ENCODE data around the gene PPP1R37. TPM values are rescaled to one million over a fixed set of nuclear protein-coding genes. Genes with fewer than 3 reads are reported as not detected.

The PPP1R37 gene
- total and polyA plus RNA-seq, 2 of the 13 experiments (the other 11 are each of a cell fraction or from before 2014, with no cell fraction given): 9.0 to 14.3 TPM

DNA sequence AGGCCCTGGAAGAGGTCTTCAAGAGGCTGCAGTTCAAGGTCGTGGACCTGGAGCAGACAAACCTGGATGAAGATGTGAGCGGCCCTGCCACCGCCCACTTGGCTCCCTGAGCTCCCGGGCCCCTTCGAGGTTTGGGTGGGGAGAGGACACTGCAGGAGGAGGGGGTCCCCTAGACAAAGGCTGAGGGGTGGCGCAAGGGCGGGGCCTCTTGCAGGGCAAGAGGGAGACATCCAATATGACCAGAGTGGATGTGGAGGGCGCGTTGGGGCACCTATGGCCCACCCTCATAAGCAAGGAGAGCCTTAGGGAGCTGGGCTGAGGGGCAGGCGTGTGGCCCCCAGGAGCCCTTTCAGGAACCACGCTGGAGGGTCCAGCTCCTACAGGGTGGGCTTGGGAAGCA, 47.6 kb downstream of the PPP1R37 start (continued):
- TF ChIP-seq, protein P1, sequence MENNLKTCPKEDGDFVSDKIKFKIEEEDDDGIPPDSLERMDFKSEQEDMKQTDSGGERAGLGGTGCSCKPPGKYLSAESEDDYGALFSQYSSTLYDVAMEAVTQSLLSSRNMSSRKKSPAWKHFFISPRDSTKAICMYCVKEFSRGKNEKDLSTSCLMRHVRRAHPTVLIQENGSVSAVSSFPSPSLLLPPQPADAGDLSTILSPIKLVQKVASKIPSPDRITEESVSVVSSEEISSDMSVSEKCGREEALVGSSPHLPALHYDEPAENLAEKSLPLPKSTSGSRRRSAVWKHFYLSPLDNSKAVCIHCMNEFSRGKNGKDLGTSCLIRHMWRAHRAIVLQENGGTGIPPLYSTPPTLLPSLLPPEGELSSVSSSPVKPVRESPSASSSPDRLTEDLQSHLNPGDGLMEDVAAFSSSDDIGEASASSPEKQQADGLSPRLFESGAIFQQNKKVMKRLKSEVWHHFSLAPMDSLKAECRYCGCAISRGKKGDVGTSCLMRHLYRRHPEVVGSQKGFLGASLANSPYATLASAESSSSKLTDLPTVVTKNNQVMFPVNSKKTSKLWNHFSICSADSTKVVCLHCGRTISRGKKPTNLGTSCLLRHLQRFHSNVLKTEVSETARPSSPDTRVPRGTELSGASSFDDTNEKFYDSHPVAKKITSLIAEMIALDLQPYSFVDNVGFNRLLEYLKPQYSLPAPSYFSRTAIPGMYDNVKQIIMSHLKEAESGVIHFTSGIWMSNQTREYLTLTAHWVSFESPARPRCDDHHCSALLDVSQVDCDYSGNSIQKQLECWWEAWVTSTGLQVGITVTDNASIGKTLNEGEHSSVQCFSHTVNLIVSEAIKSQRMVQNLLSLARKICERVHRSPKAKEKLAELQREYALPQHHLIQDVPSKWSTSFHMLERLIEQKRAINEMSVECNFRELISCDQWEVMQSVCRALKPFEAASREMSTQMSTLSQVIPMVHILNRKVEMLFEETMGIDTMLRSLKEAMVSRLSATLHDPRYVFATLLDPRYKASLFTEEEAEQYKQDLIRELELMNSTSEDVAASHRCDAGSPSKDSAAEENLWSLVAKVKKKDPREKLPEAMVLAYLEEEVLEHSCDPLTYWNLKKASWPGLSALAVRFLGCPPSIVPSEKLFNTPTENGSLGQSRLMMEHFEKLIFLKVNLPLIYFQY (CRISPR knock-in tag; IDR thresholded peaks at IDR 0.05; ENCODE audit: borderline replicate concordance): no peak
- TF ChIP-seq ARHGAP35 (CRISPR knock-in tag; IDR thresholded peaks at IDR 0.05; ENCODE audit: borderline replicate concordance) (no peak), GPN1 (CRISPR knock-in tag; IDR thresholded peaks at IDR 0.05; ENCODE audit: borderline replicate concordance) (no peak), SMAD1 (CRISPR knock-in tag; IDR thresholded peaks at IDR 0.05; ENCODE audit: borderline replicate concordance, low read depth) (no peak)

DNA sequence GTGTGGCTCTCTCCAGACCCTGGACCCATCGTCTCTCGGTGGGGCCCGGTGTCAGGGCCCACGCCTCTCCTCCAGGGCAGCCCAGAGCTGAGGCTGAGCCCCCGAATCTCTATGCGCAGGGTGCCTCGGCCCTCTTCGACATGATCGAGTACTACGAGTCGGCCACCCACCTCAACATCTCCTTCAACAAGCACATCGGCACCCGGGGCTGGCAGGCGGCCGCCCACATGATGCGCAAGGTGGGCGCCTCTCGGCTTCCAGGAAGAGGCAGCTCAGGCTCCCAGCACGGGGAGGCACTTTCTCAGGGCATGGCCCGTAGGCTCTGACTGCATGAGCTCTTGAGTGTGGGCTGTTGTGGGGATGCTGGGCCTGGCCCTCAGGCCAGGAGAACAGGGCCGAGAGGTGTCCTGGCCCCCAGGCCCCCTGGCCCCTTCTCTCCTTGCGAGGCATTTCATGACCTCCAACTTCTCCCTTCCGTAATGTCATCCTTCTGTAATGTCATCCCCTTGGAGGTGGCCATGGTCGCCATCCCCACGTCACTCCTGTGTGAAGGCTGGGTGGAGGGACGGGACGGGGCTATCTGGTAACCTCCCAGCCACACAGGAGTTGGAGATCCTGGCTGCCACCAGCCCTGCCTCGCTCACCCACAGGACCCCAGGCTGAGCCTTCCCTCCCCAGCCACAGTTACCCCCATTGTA, 48.4 kb downstream of the PPP1R37 start:
- WGBS (ENCODE audit: low lambda C conversion rate): 94% methylated on average over 8 of the region's 28 CpGs
- CTCF ChIA-PET (ENCODE audit: low intra/inter-chr PET ratio, low total read pairs): no interaction called here
- POLR2A ChIA-PET: no interaction called here
- Histone ChIP-seq H3K36me3 (replicated peaks in 1 of 2; ENCODE audit: control insufficient read depth in 1 of 2, insufficient read depth in 2 of 2, low read length in 2 of 2) (peaks cover 9 to 10% of the 10 kb centered on the region in 2 experiments; a peak in 3 of 5 replicates), H3K4me1 (ENCODE audit: insufficient read depth, low read length) (peaks cover 18% of the 10 kb centered on the region), H3K27me3 (ENCODE audit: control insufficient read depth in 1 of 2, insufficient read depth in 2 of 2, low read length in 2 of 2) (no peaks in the 10 kb centered on the region), H3K4me2 (ENCODE audit: low read depth, low read length) (no peak overlapping the region), H3K9me3 (ENCODE audit: low read length) (no peaks in the 10 kb centered on the region), H3K9ac (ENCODE audit: insufficient read depth, low read depth, low read length) (no peak overlapping the region), H2AFZ (ENCODE audit: low read length) (no peak overlapping the region), H3K27ac (ENCODE audit: extremely low read length, insufficient read depth, low read length) (no peak overlapping the region), H3K4me3 (replicated peaks in 1 of 3; ENCODE audit: insufficient read depth in 1 of 3, low read depth in 2 of 3, low read length in 3 of 3) (no peak overlapping the region), H3K79me2 (ENCODE audit: insufficient read depth, low read length) (peaks cover 9% of the 10 kb centered on the region), H4K20me1 (ENCODE audit: insufficient read depth, low read length) (no peaks in the 10 kb centered on the region)
- intact Hi-C loops (cut with micrococcal nuclease; ENCODE audit: unreplicated experiment) (no loop called here), in situ Hi-C loops (cut with HindIII; ENCODE audit: extremely low pct_ligation_motif_present, low pct_unique_long_range_greater_than_20kb) (no loop called here)
- DNase-seq (ENCODE audit: low spot score) (no peak), FAIRE-seq (no peak), ATAC-seq (no peak)
- no TSS peak for BruUV-seq (replicated peaks)
- TF ChIP-seq KLF12 (CRISPR knock-in tag; IDR thresholded peaks at IDR 0.05; ENCODE audit: borderline replicate concordance) (no peak), ZNF235 (CRISPR knock-in tag; IDR thresholded peaks at IDR 0.05; ENCODE audit: borderline replicate concordance) (no peak), MBD4 (IDR thresholded peaks at IDR 0.05; ENCODE audit: borderline replicate concordance, low read length) (no peak), ZFP36L2 (CRISPR knock-in tag; IDR thresholded peaks at IDR 0.05) (no peak), ISX (CRISPR knock-in tag; conservative IDR thresholded peaks at IDR 0.05) (no peak), ZNF34 (CRISPR knock-in tag; IDR thresholded peaks at IDR 0.05; ENCODE audit: borderline replicate concordance) (no peak), NBN (conservative IDR thresholded peaks at IDR 0.05) (no peak), TCF12 (IDR thresholded peaks at IDR 0.05) (no peak), TCF12 (CRISPR knock-in tag; IDR thresholded peaks at IDR 0.05) (no peak), ZNF484 (CRISPR knock-in tag; IDR thresholded peaks at IDR 0.05; ENCODE audit: borderline replicate concordance, low read depth) (no peak), ATF7 (IDR thresholded peaks at IDR 0.05) (no peak), ATF7 (CRISPR knock-in tag; IDR thresholded peaks at IDR 0.05) (no peak)
- TF ChIP-seq, protein P2, sequence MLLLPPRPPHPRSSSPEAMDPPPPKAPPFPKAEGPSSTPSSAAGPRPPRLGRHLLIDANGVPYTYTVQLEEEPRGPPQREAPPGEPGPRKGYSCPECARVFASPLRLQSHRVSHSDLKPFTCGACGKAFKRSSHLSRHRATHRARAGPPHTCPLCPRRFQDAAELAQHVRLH (CRISPR knock-in tag; IDR thresholded peaks at IDR 0.05; ENCODE audit: borderline replicate concordance, low read depth): no peak
- TF ChIP-seq, protein P3, sequence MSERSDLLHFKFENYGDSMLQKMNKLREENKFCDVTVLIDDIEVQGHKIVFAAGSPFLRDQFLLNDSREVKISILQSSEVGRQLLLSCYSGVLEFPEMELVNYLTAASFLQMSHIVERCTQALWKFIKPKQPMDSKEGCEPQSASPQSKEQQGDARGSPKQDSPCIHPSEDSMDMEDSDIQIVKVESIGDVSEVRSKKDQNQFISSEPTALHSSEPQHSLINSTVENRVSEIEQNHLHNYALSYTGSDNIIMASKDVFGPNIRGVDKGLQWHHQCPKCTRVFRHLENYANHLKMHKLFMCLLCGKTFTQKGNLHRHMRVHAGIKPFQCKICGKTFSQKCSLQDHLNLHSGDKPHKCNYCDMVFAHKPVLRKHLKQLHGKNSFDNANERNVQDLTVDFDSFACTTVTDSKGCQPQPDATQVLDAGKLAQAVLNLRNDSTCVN (CRISPR knock-in tag; IDR thresholded peaks at IDR 0.05; ENCODE audit: borderline replicate concordance): no peak
- TF ChIP-seq, protein P4, sequence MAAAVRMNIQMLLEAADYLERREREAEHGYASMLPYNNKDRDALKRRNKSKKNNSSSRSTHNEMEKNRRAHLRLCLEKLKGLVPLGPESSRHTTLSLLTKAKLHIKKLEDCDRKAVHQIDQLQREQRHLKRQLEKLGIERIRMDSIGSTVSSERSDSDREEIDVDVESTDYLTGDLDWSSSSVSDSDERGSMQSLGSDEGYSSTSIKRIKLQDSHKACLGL (CRISPR knock-in tag; IDR thresholded peaks at IDR 0.05): no peak

Measured in HepG2 (cell line).